Psoas muscle (tissue), 8 donors: ENCODE results near the gene PLCE1. TPM values are rescaled to one million over a fixed set of nuclear protein-coding genes. Genes with fewer than 3 reads are reported as not detected.

Experiments used
- ATAC-seq, 4 donors: fragments of 200-7000 bp; cut with Tn5 transposase; one replicate each; pipeline ENCODE4 v1.9.1; 2020; ENCODE audit warnings: moderate library complexity in 3 of 4, mild to moderate bottlenecking in 2 of 4
- DNase-seq, 2 donors: peaks; one replicate each; pipeline ENCODE4 v3.0.0-alpha.2; 2020
- H3K27ac ChIP-seq: fragments of 200-600 bp; one replicate; pipeline ENCODE4 v1.8.0; 2022
- H3K27me3 ChIP-seq, 3 donors: fragments of 200-600 bp in 1 of 3; one replicate each; pipeline versions ENCODE4 v1.6.1 to v1.8.0; 2013 to 2022; ENCODE audit warnings: low read length in 2 of 3, mild to moderate bottlenecking in 2 of 3, moderate library complexity in 1 of 3; ENCODE audit not compliant: insufficient read depth in 3 of 3
- H3K36me3 ChIP-seq, 2 donors: fragments of 200-600 bp in 1 of 2; one replicate each; pipeline versions ENCODE4 v1.6.1 to v1.8.0; 2013 to 2022; ENCODE audit warnings: low read depth in 1 of 2, mild to moderate bottlenecking in 1 of 2, moderate library complexity in 1 of 2; ENCODE audit not compliant: insufficient read depth in 1 of 2
- H3K4me1 ChIP-seq: fragments of 200-600 bp; one replicate; pipeline ENCODE4 v1.8.0; 2022
- H3K4me3 ChIP-seq: fragments of 200-600 bp; one replicate; pipeline ENCODE4 v1.8.0; 2022; ENCODE audit warnings: mild to moderate bottlenecking
- H3K9me3 ChIP-seq: fragments of 200-600 bp; one replicate; pipeline ENCODE4 v1.8.0; 2022
- WGBS, 3 donors: extraction: QIAGEN DNeasy Blood & Tissue Kit; methylation state at CpG; one replicate each; pipeline versions ENCODE4 v1.1.6 to v1.1.7; 2013; 5-methylcytosine and 5-hydroxymethylcytosine counted together
- intact Hi-C, 2 donors: fragments of 100-400 bp; cut with DNase I; formaldehyde crosslinking; loops; one replicate each; pipeline versions ENCODE4 v1.11.0 to v1.14.2; 2022
- polyA plus RNA-seq, 3 donors: library from polyadenylated mRNA; stranded (reverse); fragments of 200-250 nt; gene quantifications; one replicate each; pipeline ENCODE4 v1.2.3, GENCODE V29; 2013
- total RNA-seq, 4 donors: library from RNA; stranded (reverse); fragmentation: NEBNext Ultra II Directional in 2 of 4; extraction: Animal tissue kit (Norgen Biotek cat#: 25700) in 2 of 4; gene quantifications; one replicate each; pipeline versions ENCODE4 v1.2.1 to v1.2.4, GENCODE V29; 2021 to 2023
- TF ChIP-seq, protein P1 (sequence below): fragments of 200-600 bp; IDR thresholded peaks from one replicate; pipeline ENCODE4 v1.8.0; 2022; ENCODE audit warnings: antibody characterized with exemption
- donor health status: healthy with polysubstance abuse.
- donor health status: DM: no; HTN: no; CAD: no; lungs with moderate emphysema.
- donor health status: Bipolar disorder and iron deficiency.
- donor health status: healthy.
- donor health status: DM: yes; HTN: yes; CAD: no.
- donor health status: DM: no; HTN: no; CAD: no.
- donor health status: DM: no; HTN: no; CAD: no.
- donor health status: DM: yes; HTN: yes; CAD: no.

Gene PLCE1
- total and polyA plus RNA-seq, 7 donors = 0.43 to 11.5 (median 2.8) TPM

GRCh38 chr10:93973748-93974445 lies 19.8 kb upstream of the PLCE1 start:
- intact Hi-C loops = no loop called here
- Histone ChIP-seq H3K27ac (no peak overlapping the region), H3K36me3 (no peaks in the 10 kb centered on the region), H3K9me3 (no peaks in the 10 kb centered on the region), H3K4me3 (no peak overlapping the region), H3K27me3 (no peaks in the 10 kb centered on the region), H3K4me1 (no peaks in the 10 kb centered on the region)
- ATAC-seq (no peak), DNase-seq (no peak)
- WGBS, 3 donors = 84 to 92% (median 90%) methylated on average over 2 of the region's 2 CpGs
- TF ChIP-seq, protein P1, sequence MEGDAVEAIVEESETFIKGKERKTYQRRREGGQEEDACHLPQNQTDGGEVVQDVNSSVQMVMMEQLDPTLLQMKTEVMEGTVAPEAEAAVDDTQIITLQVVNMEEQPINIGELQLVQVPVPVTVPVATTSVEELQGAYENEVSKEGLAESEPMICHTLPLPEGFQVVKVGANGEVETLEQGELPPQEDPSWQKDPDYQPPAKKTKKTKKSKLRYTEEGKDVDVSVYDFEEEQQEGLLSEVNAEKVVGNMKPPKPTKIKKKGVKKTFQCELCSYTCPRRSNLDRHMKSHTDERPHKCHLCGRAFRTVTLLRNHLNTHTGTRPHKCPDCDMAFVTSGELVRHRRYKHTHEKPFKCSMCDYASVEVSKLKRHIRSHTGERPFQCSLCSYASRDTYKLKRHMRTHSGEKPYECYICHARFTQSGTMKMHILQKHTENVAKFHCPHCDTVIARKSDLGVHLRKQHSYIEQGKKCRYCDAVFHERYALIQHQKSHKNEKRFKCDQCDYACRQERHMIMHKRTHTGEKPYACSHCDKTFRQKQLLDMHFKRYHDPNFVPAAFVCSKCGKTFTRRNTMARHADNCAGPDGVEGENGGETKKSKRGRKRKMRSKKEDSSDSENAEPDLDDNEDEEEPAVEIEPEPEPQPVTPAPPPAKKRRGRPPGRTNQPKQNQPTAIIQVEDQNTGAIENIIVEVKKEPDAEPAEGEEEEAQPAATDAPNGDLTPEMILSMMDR = no peak

- Histone ChIP-seq H3K4me1 (no peaks in the 10 kb centered on the region), H3K27me3 (no peaks in the 10 kb centered on the region), H3K36me3 (no peaks in the 10 kb centered on the region), H3K4me3 (no peak overlapping the region), H3K27ac (no peak overlapping the region), H3K9me3 (no peaks in the 10 kb centered on the region)
- TF ChIP-seq, protein P1 = no peak
- intact Hi-C loops = loop anchor here in 1 of 2 donors (5.0 kb wide), 1 partner anchor 60 kb away; no protein-coding TSS in a partner anchor
- 78 to 81% (median 78%) methylated on average over 3 of the region's 3 CpGs for WGBS, 3 donors
- DNase-seq (no peak), ATAC-seq (peak in 2 of 4 donors; percentile 55 to 61)
Observed at GRCh38 chr10:93977442-93977841, 16.3 kb upstream of the PLCE1 start.

- intact Hi-C loops = no loop called here
- H3K4me1 ChIP-seq = no peaks in the 10 kb centered on the region
- 89 to 93% (median 90%) methylated on average over 3 of the region's 3 CpGs for WGBS, 3 donors
- H3K4me3 ChIP-seq = no peak overlapping the region
- no peak for DNase-seq
- TF ChIP-seq, protein P1 = no peak
- no peaks in the 10 kb centered on the region for H3K27me3 ChIP-seq
- ATAC-seq = no peak
- H3K27ac ChIP-seq = no peak overlapping the region
- no peaks in the 10 kb centered on the region for H3K36me3 ChIP-seq
- no peaks in the 10 kb centered on the region for H3K9me3 ChIP-seq
Observed at GRCh38 chr10:93980486-93980885, 13.2 kb upstream of the PLCE1 start.

DNA sequence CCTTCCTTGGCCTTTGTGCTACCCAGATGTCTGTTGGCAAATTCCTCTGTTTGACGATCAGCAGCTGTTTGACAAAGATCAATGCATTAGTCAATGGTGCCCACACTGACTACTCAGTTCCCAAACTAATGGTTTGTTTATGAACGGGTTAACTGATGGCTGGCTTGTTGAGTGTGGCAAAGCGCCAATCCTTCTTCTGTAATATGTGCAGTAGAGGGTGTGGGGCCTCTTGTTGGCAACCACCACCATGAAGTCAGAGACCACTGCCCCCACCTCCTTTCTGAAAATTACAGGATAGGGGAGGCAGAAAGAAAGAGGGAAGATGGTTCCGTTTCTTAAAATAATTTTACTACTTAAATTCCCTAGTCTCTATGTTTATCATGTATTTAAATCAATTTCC lies 2.6 kb upstream of the PLCE1 start:
- H3K4me1 ChIP-seq = peaks cover 26% of the 10 kb centered on the region
- TF ChIP-seq, protein P1 = no peak
- H3K27ac ChIP-seq = no peak overlapping the region
- 60 to 66% (median 62%) methylated on average over 4 of the region's 4 CpGs for WGBS, 3 donors
- no peak for DNase-seq
- H3K27me3 ChIP-seq = no peaks in the 10 kb centered on the region
- H3K9me3 ChIP-seq = no peaks in the 10 kb centered on the region
- no peak overlapping the region for H3K4me3 ChIP-seq
- intact Hi-C loops = loop anchor here in 1 of 2 donors (5.0 to 10.0 kb wide), 2 partner anchors 44 to 224 kb away; no protein-coding TSS in a partner anchor
- ATAC-seq = no peak
- no peaks in the 10 kb centered on the region for H3K36me3 ChIP-seq
